Brain microvascular endothelial cell (primary cell): Measurements from ENCODE around the gene NKAIN4.

ENCODE experiments used
- DNase-seq: peaks from one replicate; pipeline ENCODE4 v3.0.0-alpha.2; 2020
- H3K27ac ChIP-seq: fragments of 250-450 bp; sonication (Bioruptor Pico); 2 replicates; pipeline ENCODE4 v1.5.1; 2020; ENCODE audit warnings: mild to moderate bottlenecking, moderate library complexity
- H3K27me3 ChIP-seq: fragments of 250-450 bp; sonication (Bioruptor Pico); replicated peaks from 2 replicates; pipeline ENCODE4 v1.5.1; 2020; ENCODE audit warnings: mild to moderate bottlenecking
- H3K36me3 ChIP-seq: fragments of 250-450 bp; sonication (Bioruptor Pico); replicated peaks from 2 replicates; pipeline ENCODE4 v1.5.1; 2020; ENCODE audit warnings: mild to moderate bottlenecking
- H3K4me3 ChIP-seq: 2 replicates; pipeline ENCODE4 v1.5.1; 2011; ENCODE audit warnings: low read depth, mild to moderate bottlenecking, control low read depth, low read length, moderate library complexity
- CTCF ChIP-seq: IDR thresholded peaks from 2 replicates; pipeline ENCODE4 v1.5.1; 2011; ENCODE audit warnings: low read depth, mild to moderate bottlenecking, moderate library complexity, low read length, control low read depth, inconsistent platforms; ENCODE audit errors: missing control alignments
- in situ Hi-C: cut with HindIII; loops from 2 replicates; pipeline ENCODE4 v1.10.0; 2017; ENCODE audit warnings: low sequenced_read_pairs, low pct_ligation_motif_present

The NKAIN4 gene

GRCh38 chr20:63290677-63291472, 36.6 kb upstream of the NKAIN4 start:
- peaks cover 33% of the 10 kb centered on the region for H3K36me3 ChIP-seq
- H3K27ac ChIP-seq: no peak overlapping the region
- DNase-seq: peak; percentile 28
- no peak overlapping the region for H3K4me3 ChIP-seq
- peak; percentile 77 for TF ChIP-seq CTCF
- in situ Hi-C loops: no loop called here
- H3K27me3 ChIP-seq: peaks cover 16% of the 10 kb centered on the region

- no peak overlapping the region for H3K4me3 ChIP-seq
- peaks cover 40% of the 10 kb centered on the region for H3K36me3 ChIP-seq
- DNase-seq: no peak
- no peak overlapping the region for H3K27ac ChIP-seq
- peaks cover 10% of the 10 kb centered on the region for H3K27me3 ChIP-seq
- no peak for TF ChIP-seq CTCF
- in situ Hi-C loops: no loop called here
These were observed 35.9 kb upstream of the NKAIN4 start for GRCh38 chr20:63290136-63290676.

GRCh38 chr20:63289311-63290135, 35.3 kb upstream of the NKAIN4 start:
- no peak for TF ChIP-seq CTCF
- no peak for DNase-seq
- H3K4me3 ChIP-seq: no peak overlapping the region
- peaks cover 3% of the 10 kb centered on the region for H3K27me3 ChIP-seq
- in situ Hi-C loops: no loop called here
- H3K27ac ChIP-seq: no peak overlapping the region
- peaks cover 47% of the 10 kb centered on the region for H3K36me3 ChIP-seq

GRCh38 chr20:63288581-63289251, 34.5 kb upstream of the NKAIN4 start:
- Histone ChIP-seq H3K27me3 (no peaks in the 10 kb centered on the region), H3K4me3 (no peak overlapping the region), H3K27ac (no peak overlapping the region), H3K36me3 (peaks cover 55% of the 10 kb centered on the region)
- no peak for TF ChIP-seq CTCF
- in situ Hi-C loops: no loop called here
- no peak for DNase-seq

GRCh38 chr20:63287697-63288580, 33.7 kb upstream of the NKAIN4 start:
- no peak for DNase-seq
- peaks cover 62% of the 10 kb centered on the region for H3K36me3 ChIP-seq
- TF ChIP-seq CTCF: no peak
- H3K27ac ChIP-seq: no peak overlapping the region
- H3K4me3 ChIP-seq: no peak overlapping the region
- in situ Hi-C loops: no loop called here
- H3K27me3 ChIP-seq: no peaks in the 10 kb centered on the region
